Smooth muscle cell (in vitro differentiated cells): ENCODE results near the gene FAM200B. TPM values are rescaled to one million over a fixed set of nuclear protein-coding genes. Genes with fewer than 3 reads are reported as not detected.
A peak's percentile ranks its signal among the peaks of the same experiment; 100 is the strongest.

Source experiments
- DNase-seq: peaks from one replicate; lab custom pipeline; 2025; ENCODE audit not compliant: unreplicated experiment; lab: John Stamatoyannopoulos, UW
- H2AFZ ChIP-seq: fragments of 200-600 bp; sonication (generic); 2 replicates; pipeline ENCODE4 v1.6.0; 2016; ENCODE audit warnings: antibody characterized with exemption, low read depth, mild to moderate bottlenecking
- H3F3A ChIP-seq: fragments of 200-600 bp; sonication (generic); 2 replicates; pipeline ENCODE4 v1.6.0; 2017; ENCODE audit warnings: antibody characterized with exemption, low read depth
- H3K27ac ChIP-seq: fragments of 200-600 bp; sonication (generic); 2 replicates; pipeline ENCODE4 v1.5.1; 2016; ENCODE audit warnings: low read depth, mild to moderate bottlenecking
- H3K27me3 ChIP-seq: fragments of 200-600 bp; sonication (generic); 2 replicates; pipeline ENCODE4 v1.6.1; 2016; ENCODE audit warnings: low read depth, mild to moderate bottlenecking
- H3K36me3 ChIP-seq: fragments of 200-600 bp; sonication (generic); 2 replicates; pipeline ENCODE4 v1.5.1; 2016; ENCODE audit warnings: low read depth
- H3K4me1 ChIP-seq: fragments of 200-600 bp; sonication (generic); 2 replicates; pipeline ENCODE4 v1.5.1; 2016; ENCODE audit warnings: low read depth
- H3K4me2 ChIP-seq: fragments of 200-600 bp; sonication (generic); 2 replicates; pipeline ENCODE4 v1.6.0; 2016; ENCODE audit warnings: mild to moderate bottlenecking
- H3K4me3 ChIP-seq: fragments of 200-600 bp; sonication (generic); 2 replicates; pipeline ENCODE4 v1.5.1; 2016; ENCODE audit warnings: mild to moderate bottlenecking
- H3K79me2 ChIP-seq: fragments of 200-600 bp; sonication (generic); 2 replicates; pipeline ENCODE4 v1.6.0; 2016; ENCODE audit warnings: low read depth, mild to moderate bottlenecking
- H3K9ac ChIP-seq: fragments of 200-600 bp; sonication (generic); 2 replicates; pipeline ENCODE4 v1.6.0; 2016; ENCODE audit warnings: low read depth
- H3K9me3 ChIP-seq: fragments of 200-600 bp; sonication (generic); replicated peaks from 2 replicates; pipeline ENCODE4 v1.5.1; 2016; ENCODE audit warnings: low read depth
- H4K20me1 ChIP-seq: fragments of 200-600 bp; sonication (generic); 2 replicates; pipeline ENCODE4 v1.6.0; 2016; ENCODE audit warnings: low read depth
- WGBS: methylation state at CpG from one replicate; pipeline ENCODE4 v1.1.7; 2016; ENCODE audit warnings: low lambda C conversion rate; 5-methylcytosine and 5-hydroxymethylcytosine counted together
- polyA plus RNA-seq: library from polyadenylated mRNA; unstranded; fragments of >200 nt; fragmentation: Nextera tagmentation; extraction: Ambion mirVana; gene quantifications from 2 replicates; pipeline ENCODE4 v1.2.1, GENCODE V29; 2016
- total RNA-seq: library from RNA; depleted of rRNA; stranded (reverse); fragments of >200 nt; gene quantifications from 2 replicates; pipeline ENCODE4 v1.2.3, GENCODE V29; 2014
- TF ChIP-seq, protein P1 (sequence below): fragments of 200-600 bp; sonication (generic); IDR thresholded peaks from 2 replicates; pipeline ENCODE4 v1.5.1; 2017; ENCODE audit warnings: borderline replicate concordance, mild to moderate bottlenecking, antibody characterized with exemption; ENCODE audit not compliant: insufficient read depth, poor library complexity, severe bottlenecking

The FAM200B gene
- total and polyA plus RNA-seq, 2 experiments from 2014 or later, result 24.1 to 49.8 TPM

DNA sequence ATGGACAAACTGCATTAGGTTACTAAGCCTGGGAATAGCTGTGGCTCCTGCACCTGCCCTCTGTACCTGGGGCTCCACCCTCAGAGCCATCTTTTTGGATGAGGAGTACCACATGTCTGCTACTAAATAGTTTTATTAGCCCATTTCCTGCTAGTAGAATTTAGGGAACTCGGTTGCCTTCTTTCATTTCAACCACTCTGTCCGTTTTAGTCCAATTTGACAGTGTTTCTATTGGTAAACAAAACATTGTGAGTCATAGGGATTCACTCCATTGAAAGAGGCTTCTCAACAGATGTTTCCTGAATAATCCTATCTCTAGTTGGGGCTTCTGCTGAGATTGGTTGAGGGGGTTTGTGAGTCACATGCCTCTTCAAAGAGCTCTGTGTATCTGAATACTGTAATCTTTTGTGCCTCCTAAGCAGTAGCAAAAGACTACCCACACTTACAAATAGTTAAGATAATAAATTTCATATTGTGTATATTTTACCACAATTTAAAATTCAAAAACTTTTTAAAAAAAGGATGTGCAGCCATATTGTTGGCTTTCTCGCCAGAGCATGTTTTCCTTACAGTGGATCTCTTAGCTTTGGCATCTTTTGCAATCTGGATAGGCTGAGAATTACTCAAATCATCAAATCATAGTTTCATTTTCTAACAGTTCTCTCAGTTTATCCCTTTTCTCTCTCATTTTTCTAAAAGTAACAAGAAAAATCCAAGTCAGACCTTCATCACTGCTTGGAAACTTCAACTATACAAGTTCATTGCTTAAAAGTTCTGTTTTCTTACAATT lies 9.9 kb downstream of the FAM200B start:
- H3F3A ChIP-seq, result peaks cover 46% of the 10 kb centered on the region
- no peaks in the 10 kb centered on the region for H3K9me3 ChIP-seq
- DNase-seq, result no peak
- H3K4me2 ChIP-seq, result peak overlapping the region; percentile 79
- peaks cover 13% of the 10 kb centered on the region for H3K36me3 ChIP-seq
- H3K27ac ChIP-seq, result peak overlapping the region; percentile 97
- TF ChIP-seq, protein P1, sequence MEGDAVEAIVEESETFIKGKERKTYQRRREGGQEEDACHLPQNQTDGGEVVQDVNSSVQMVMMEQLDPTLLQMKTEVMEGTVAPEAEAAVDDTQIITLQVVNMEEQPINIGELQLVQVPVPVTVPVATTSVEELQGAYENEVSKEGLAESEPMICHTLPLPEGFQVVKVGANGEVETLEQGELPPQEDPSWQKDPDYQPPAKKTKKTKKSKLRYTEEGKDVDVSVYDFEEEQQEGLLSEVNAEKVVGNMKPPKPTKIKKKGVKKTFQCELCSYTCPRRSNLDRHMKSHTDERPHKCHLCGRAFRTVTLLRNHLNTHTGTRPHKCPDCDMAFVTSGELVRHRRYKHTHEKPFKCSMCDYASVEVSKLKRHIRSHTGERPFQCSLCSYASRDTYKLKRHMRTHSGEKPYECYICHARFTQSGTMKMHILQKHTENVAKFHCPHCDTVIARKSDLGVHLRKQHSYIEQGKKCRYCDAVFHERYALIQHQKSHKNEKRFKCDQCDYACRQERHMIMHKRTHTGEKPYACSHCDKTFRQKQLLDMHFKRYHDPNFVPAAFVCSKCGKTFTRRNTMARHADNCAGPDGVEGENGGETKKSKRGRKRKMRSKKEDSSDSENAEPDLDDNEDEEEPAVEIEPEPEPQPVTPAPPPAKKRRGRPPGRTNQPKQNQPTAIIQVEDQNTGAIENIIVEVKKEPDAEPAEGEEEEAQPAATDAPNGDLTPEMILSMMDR, result no peak
- H3K27me3 ChIP-seq, result no peaks in the 10 kb centered on the region
- H3K79me2 ChIP-seq, result peaks cover 6% of the 10 kb centered on the region
- 13% methylated on average over 3 of the region's 3 CpGs for WGBS
- H2AFZ ChIP-seq, result no peak overlapping the region
- no peak overlapping the region for H3K4me3 ChIP-seq
- peaks cover 65% of the 10 kb centered on the region for H3K4me1 ChIP-seq
- H4K20me1 ChIP-seq, result no peaks in the 10 kb centered on the region
- H3K9ac ChIP-seq, result peak overlapping the region; percentile 84

DNA sequence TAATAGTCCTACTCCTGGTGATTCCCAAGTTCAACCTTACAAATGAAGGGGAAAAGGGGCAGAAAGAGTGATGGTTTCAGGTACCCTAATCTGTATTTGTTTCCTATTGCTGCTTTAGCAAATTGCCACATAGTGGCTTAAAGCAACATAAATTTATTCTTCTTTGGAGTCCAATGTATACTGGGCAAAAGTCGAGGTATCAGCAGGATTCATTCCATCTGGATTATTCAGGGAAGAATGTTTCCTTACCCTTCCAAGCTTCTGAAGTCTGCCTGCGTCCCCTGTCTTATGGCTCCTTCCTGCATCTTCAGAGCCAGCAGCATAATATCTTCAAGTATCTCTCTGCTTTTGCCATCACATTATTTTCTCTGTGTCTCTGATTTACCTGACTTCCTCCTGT lies 11.0 kb downstream of the FAM200B start:
- Histone ChIP-seq H3K36me3 (peaks cover 3% of the 10 kb centered on the region), H3K27me3 (no peaks in the 10 kb centered on the region), H3K4me2 (peak overlapping the region; percentile 79), H4K20me1 (no peaks in the 10 kb centered on the region), H3K9me3 (no peaks in the 10 kb centered on the region), H2AFZ (peak overlapping the region; percentile 13), H3K4me3 (no peak overlapping the region), H3K27ac (peak overlapping the region; percentile 97), H3F3A (peaks cover 44% of the 10 kb centered on the region), H3K4me1 (peaks cover 65% of the 10 kb centered on the region), H3K9ac (peak overlapping the region; percentile 79), H3K79me2 (no peaks in the 10 kb centered on the region)
- DNase-seq, result no peak
- TF ChIP-seq, protein P1, result no peak
- 35% methylated on average over 2 of the region's 2 CpGs for WGBS

DNA sequence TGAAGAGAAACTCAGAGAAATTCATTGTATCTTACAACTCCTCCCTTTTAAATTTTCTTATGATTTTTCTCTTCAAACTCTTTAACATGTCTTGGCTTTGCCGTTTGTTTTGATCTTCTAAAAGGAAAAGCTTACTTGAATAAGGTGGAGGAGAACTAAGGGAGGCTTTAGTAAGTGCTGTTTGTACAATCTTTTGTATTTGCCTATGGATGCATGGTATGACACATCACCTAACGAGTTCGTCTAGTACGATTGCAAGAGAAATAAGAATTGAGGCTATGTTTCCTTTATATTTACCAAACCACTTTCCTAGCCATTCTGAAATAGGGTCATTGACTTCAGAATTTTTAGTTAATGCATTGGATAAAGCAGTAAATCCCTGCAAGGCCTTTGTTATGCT lies 12.8 kb downstream of the FAM200B start:
- no peak for DNase-seq
- Histone ChIP-seq H3K79me2 (no peaks in the 10 kb centered on the region), H3K4me2 (peak overlapping the region; percentile 69), H3K27me3 (no peaks in the 10 kb centered on the region), H3K4me3 (no peak overlapping the region), H3K4me1 (peaks cover 64% of the 10 kb centered on the region), H4K20me1 (no peaks in the 10 kb centered on the region), H3F3A (peaks cover 32% of the 10 kb centered on the region), H3K9ac (peak overlapping the region; percentile 58), H3K36me3 (no peaks in the 10 kb centered on the region), H3K9me3 (no peaks in the 10 kb centered on the region), H3K27ac (peak overlapping the region; percentile 97), H2AFZ (no peak overlapping the region)
- 60% methylated on average over 4 of the region's 4 CpGs for WGBS
- TF ChIP-seq, protein P1, result no peak
